Prostate gland (tissue), 2 donors: ENCODE measurements around the gene SSH2.

Experiments
- CTCF ChIP-seq, 4 experiments: fragments of 200-600 bp in 2 of 4; fragments of 450-650 bp in 2 of 4; sonication (generic) in 2 of 4; IDR thresholded peaks; 1 replicate in 3 of 4; 2 replicates in 1 of 4; pipeline ENCODE4 v1.5.1; 2016 to 2019; ENCODE audit warnings: antibody characterized with exemption in 4 of 4, mild to moderate bottlenecking in 2 of 4, moderate library complexity in 2 of 4
- POLR2A ChIP-seq: fragments of 450-650 bp; IDR thresholded peaks from one replicate; pipeline ENCODE4 v1.6.1; 2016; ENCODE audit warnings: antibody characterized with exemption, mild to moderate bottlenecking

- TF ChIP-seq POLR2A (no peak), CTCF (IDR thresholded peaks at IDR 0.05) (no peak)
Observed at GRCh38 chr17:29699283-29699682, 230.7 kb downstream of the SSH2 start.
